Heart left ventricle (tissue), 16 donors: Measurements from ENCODE around the gene PDZD4. TPM values are rescaled to one million over a fixed set of nuclear protein-coding genes. Genes with fewer than 3 reads are reported as not detected.
A peak's percentile ranks its signal among the peaks of the same experiment; 100 is the strongest.

ENCODE experiments used
- ATAC-seq, 4 donors: fragments of 200-7000 bp; cut with Tn5 transposase; one replicate each; pipeline ENCODE4 v1.9.1; 2020 to 2022; ENCODE audit warnings: moderate library complexity in 4 of 4, mild to moderate bottlenecking in 3 of 4, moderate number of reproducible peaks in 1 of 4
- DNase-seq, 5 donors: peaks; one replicate each; pipeline ENCODE4 v3.0.0-alpha.2; 2020
- H3K27ac ChIP-seq, 12 donors: fragments of 200-600 bp; sonication (generic) in 4 of 12; one replicate each; pipeline versions ENCODE4 v1.5.0 to v1.8.0; 2016 to 2022; ENCODE audit warnings: mild to moderate bottlenecking in 2 of 12
- H3K27me3 ChIP-seq, 9 donors: fragments of 200-600 bp; sonication (generic) in 2 of 9; one replicate each; pipeline versions ENCODE4 v1.5.1 to v1.8.0; 2016 to 2022; ENCODE audit warnings: mild to moderate bottlenecking in 3 of 9
- H3K36me3 ChIP-seq, 9 donors: fragments of 200-600 bp; sonication (generic) in 2 of 9; one replicate each; pipeline versions ENCODE4 v1.5.0 to v1.8.0; 2018 to 2022; ENCODE audit warnings: mild to moderate bottlenecking in 2 of 9
- H3K4me1 ChIP-seq, 12 donors: fragments of 200-600 bp; sonication (generic) in 4 of 12; one replicate each; pipeline versions ENCODE4 v1.5.0 to v1.8.0; 2016 to 2022; ENCODE audit warnings: mild to moderate bottlenecking in 3 of 12
- H3K4me3 ChIP-seq, 12 donors: fragments of 200-600 bp; sonication (generic) in 4 of 12; one replicate each; pipeline versions ENCODE4 v1.5.0 to v1.8.0; 2017 to 2022; ENCODE audit warnings: mild to moderate bottlenecking in 9 of 12, moderate library complexity in 4 of 12
- H3K9me3 ChIP-seq, 12 donors: fragments of 200-600 bp; sonication (generic) in 4 of 12; one replicate each; pipeline versions ENCODE4 v1.5.0 to v1.8.0; 2016 to 2022; ENCODE audit warnings: mild to moderate bottlenecking in 1 of 12
- POLR2A ChIP-seq, 2 donors: fragments of 450-650 bp; IDR thresholded peaks; one replicate each; pipeline ENCODE4 v1.6.1; 2017; ENCODE audit warnings: antibody characterized with exemption in 2 of 2, mild to moderate bottlenecking in 2 of 2, moderate library complexity in 2 of 2
- WGBS, 4 donors: extraction: QIAGEN DNeasy Blood & Tissue Kit in 2 of 4; methylation state at CpG; one replicate each; pipeline versions ENCODE4 v1.1.5 to v1.1.7; 2013 to 2018; 5-methylcytosine and 5-hydroxymethylcytosine counted together
- intact Hi-C, 10 donors: fragments of 100-400 bp; cut with DNase I; formaldehyde crosslinking; loops; one replicate each; pipeline versions ENCODE4 v1.11.1 to v1.14.2; 2022
- polyA plus RNA-seq, 2 donors: library from polyadenylated mRNA; stranded (reverse); fragments of 200-250 nt; gene quantifications; one replicate each; pipeline ENCODE4 v1.2.3, GENCODE V29; 2013
- total RNA-seq, 9 donors: library from RNA; depleted of rRNA in 2 of 9; stranded (reverse); fragments of >200 nt in 2 of 9; fragmentation: NEBNext Ultra II Directional in 3 of 9; extraction: Animal tissue kit (Norgen Biotek cat#: 25700) in 3 of 9; gene quantifications; one replicate each; pipeline versions ENCODE4 v1.1.0 to v1.2.4, GENCODE V29; 2016 to 2023
- TF ChIP-seq, protein P1 (sequence below), 12 donors: fragments of 200-600 bp; sonication (generic) in 4 of 12; IDR thresholded peaks; one replicate each; pipeline versions ENCODE4 v1.5.0 to v1.8.0; 2018 to 2022; ENCODE audit warnings: antibody characterized with exemption in 12 of 12, mild to moderate bottlenecking in 5 of 12
- donor health status: ischemic (EF 13 %, LVEDD 7.1; RV severe dilation, severe dysfunction).
- donor health status: healthy with polysubstance abuse.
- donor health status: DM: no; HTN: yes; CAD: no.
- donor health status: DM: no; HTN: no; CAD: no.
- donor health status: ischemic (EF 25% LVEDD 6.9; RV normal size, moderate dysfunction).
- donor health status: ischemic (EF 25% LVEDD 5.7; RV mildly dilated, moderate dysfunction).
- donor health status: healthy.
- donor health status: DM: yes; HTN: yes; CAD: no.
- donor health status: ischemic (EF 35%, LVEDD 5.7; RV mildly dilated, moderate dysfunction).
- donor health status: nonischemic (EF 11% LVEDD 7.7; RV severe dilation, severe dysfunction).
- donor health status: DM: yes; HTN: yes; CAD: no.
- donor health status: PGD.
- donor health status: ischemic (EF 29% LVEDD 5.4; RV normal size, mild dysfunction).
- donor health status: nonischemic (EF 23%, LVEDD 6.1; RV moderate dilation, normal function).

PDZD4 gene
- total and polyA plus RNA-seq, 11 donors, result 1.7 to 4.0 (median 2.4) TPM

DNA sequence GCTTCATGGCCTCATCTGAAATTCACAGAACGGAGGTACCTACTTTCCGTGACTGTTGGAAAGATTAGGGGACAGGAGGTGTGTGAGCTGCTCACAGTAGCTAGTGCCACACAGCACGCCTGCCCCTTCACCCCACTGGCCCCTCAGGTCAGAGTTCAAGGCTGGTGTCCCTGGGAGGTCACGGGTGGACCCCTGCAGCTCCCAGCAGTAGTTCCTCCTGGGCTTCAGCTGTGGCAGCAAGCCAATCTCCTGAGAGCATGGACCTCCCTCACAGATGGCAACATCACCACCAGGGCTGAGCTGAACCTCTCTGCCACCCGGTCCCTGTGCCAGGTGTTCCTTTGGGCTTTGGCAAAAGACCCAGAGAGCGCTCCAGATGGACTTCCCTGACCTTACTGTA is 38.0 kb downstream of the PDZD4 start:
- peaks cover 0 to 29% (median 0%) of the 10 kb centered on the region in 12 donors for H3K9me3 ChIP-seq
- peaks cover 0 to 37% (median 20%) of the 10 kb centered on the region in 12 donors for H3K4me1 ChIP-seq
- no peak for DNase-seq
- no peak for ATAC-seq
- H3K4me3 ChIP-seq, result peak overlapping the region in 3 of 12 donors; percentile 69 to 91 (median 74)
- peaks cover 0 to 4% (median 0%) of the 10 kb centered on the region in 9 donors for H3K27me3 ChIP-seq
- intact Hi-C loops, result loop anchor here in 3 of 10 donors (5.0 to 10.0 kb wide), 2 partner anchors 132 to 135 kb away; partner anchors contain the start of gene ARHGAP4 (in 3 of the 3)
- WGBS, 4 donors, result 73 to 90% (median 81%) methylated on average over 4 to 6 of the region's 6 CpGs
- H3K36me3 ChIP-seq, result peaks cover 0 to 34% (median 23%) of the 10 kb centered on the region in 9 donors
- TF ChIP-seq POLR2A (IDR thresholded peaks at IDR 0.05), result no peak
- TF ChIP-seq, protein P1, sequence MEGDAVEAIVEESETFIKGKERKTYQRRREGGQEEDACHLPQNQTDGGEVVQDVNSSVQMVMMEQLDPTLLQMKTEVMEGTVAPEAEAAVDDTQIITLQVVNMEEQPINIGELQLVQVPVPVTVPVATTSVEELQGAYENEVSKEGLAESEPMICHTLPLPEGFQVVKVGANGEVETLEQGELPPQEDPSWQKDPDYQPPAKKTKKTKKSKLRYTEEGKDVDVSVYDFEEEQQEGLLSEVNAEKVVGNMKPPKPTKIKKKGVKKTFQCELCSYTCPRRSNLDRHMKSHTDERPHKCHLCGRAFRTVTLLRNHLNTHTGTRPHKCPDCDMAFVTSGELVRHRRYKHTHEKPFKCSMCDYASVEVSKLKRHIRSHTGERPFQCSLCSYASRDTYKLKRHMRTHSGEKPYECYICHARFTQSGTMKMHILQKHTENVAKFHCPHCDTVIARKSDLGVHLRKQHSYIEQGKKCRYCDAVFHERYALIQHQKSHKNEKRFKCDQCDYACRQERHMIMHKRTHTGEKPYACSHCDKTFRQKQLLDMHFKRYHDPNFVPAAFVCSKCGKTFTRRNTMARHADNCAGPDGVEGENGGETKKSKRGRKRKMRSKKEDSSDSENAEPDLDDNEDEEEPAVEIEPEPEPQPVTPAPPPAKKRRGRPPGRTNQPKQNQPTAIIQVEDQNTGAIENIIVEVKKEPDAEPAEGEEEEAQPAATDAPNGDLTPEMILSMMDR (IDR thresholded peaks at IDR 0.05), result no peak
- no peak overlapping the region for H3K27ac ChIP-seq

GRCh38 chrX:153791104-153791852 is 39.1 kb downstream of the PDZD4 start:
- DNase-seq, result no peak
- Histone ChIP-seq H3K27ac (no peak overlapping the region), H3K4me1 (peaks cover 0 to 35% (median 19%) of the 10 kb centered on the region in 12 donors), H3K4me3 (no peak overlapping the region), H3K36me3 (peaks cover 0 to 37% (median 24%) of the 10 kb centered on the region in 9 donors), H3K27me3 (peaks cover 0 to 4% (median 0%) of the 10 kb centered on the region in 9 donors), H3K9me3 (peaks cover 0 to 26% (median 0%) of the 10 kb centered on the region in 12 donors)
- WGBS, 4 donors, result 74 to 81% (median 77%) methylated on average over 17 of the region's 17 CpGs
- intact Hi-C loops, result loop anchor here in 3 of 10 donors (5.0 to 10.0 kb wide), 2 partner anchors 134 to 136 kb away; partner anchors contain the start of gene ARHGAP4 (in 3 of the 3)
- no peak for ATAC-seq
- no peak for TF ChIP-seq POLR2A (IDR thresholded peaks at IDR 0.05)
- TF ChIP-seq, protein P1 (IDR thresholded peaks at IDR 0.05), result no peak

GRCh38 chrX:153789654-153790053 is 40.7 kb downstream of the PDZD4 start:
- peaks cover 0 to 14% (median 0%) of the 10 kb centered on the region in 12 donors for H3K9me3 ChIP-seq
- peaks cover 0 to 47% (median 28%) of the 10 kb centered on the region in 9 donors for H3K36me3 ChIP-seq
- H3K27me3 ChIP-seq, result peaks cover 0 to 4% (median 0%) of the 10 kb centered on the region in 9 donors
- no peak overlapping the region for H3K4me3 ChIP-seq
- DNase-seq (no peak), ATAC-seq (no peak)
- intact Hi-C loops, result loop anchor here in 3 of 10 donors (5.0 to 10.0 kb wide), 2 partner anchors 135 to 138 kb away; partner anchors contain the start of gene ARHGAP4 (in 3 of the 3)
- TF ChIP-seq, protein P1 (IDR thresholded peaks at IDR 0.05), result no peak
- TF ChIP-seq POLR2A (IDR thresholded peaks at IDR 0.05), result no peak
- WGBS, 4 donors, result 92 to 96% (median 95%) methylated on average over 9 to 12 of the region's 12 CpGs
- peaks cover 0 to 24% (median 12%) of the 10 kb centered on the region in 12 donors for H3K4me1 ChIP-seq
- H3K27ac ChIP-seq, result no peak overlapping the region

- Histone ChIP-seq H3K9me3 (no peaks in the 10 kb centered on the region), H3K36me3 (peaks cover 0 to 63% (median 28%) of the 10 kb centered on the region in 9 donors), H3K27ac (no peak overlapping the region), H3K4me1 (peaks cover 0 to 18% (median under 1%) of the 10 kb centered on the region in 12 donors), H3K4me3 (no peak overlapping the region), H3K27me3 (peaks cover 0 to 4% (median 0%) of the 10 kb centered on the region in 9 donors)
- DNase-seq (no peak), ATAC-seq (no peak)
- no peak for TF ChIP-seq POLR2A (IDR thresholded peaks at IDR 0.05)
- TF ChIP-seq, protein P1 (IDR thresholded peaks at IDR 0.05), result no peak
- WGBS, 4 donors, result 82 to 89% (median 85%) methylated on average over 14 to 15 of the region's 15 CpGs
- intact Hi-C loops, result no loop called here
Observed at GRCh38 chrX:153786669-153787068, 43.7 kb downstream of the PDZD4 start.
